ENCODE measurements around the gene PTRH2.

PTRH2 gene

DNA sequence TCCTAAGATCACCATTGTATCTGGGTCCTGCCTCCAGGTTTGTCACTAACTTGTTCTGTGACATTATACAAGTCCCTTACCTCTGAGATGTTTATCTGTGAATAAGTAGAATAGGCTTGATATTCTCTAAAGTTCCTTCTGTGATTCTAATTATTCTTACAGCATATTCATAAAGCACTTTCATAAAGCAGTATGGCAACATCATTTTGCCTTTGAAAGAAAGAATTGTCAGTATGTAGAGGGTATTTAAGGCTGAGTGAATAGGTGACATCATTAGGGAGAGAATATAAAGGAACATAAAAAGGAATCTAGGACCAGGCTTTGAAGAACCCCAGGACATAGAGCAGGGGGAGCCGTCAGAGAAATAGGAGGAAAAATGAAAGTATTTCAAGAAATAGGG, 15.8 kb upstream of the PTRH2 start:
- TF ChIP-seq SIN3A (IDR thresholded peaks at IDR 0.05; ENCODE audit: borderline replicate concordance, insufficient read depth, low read length) (no peak), FOXP2 (optimal IDR thresholded peaks at IDR 0.05; ENCODE audit: borderline replicate concordance, extremely low read depth, extremely low read length, insufficient read depth) (no peak), TAF1 (IDR thresholded peaks at IDR 0.05; ENCODE audit: borderline replicate concordance, insufficient read depth, low read length) (no peak)
- TF ChIP-seq, protein P1, sequence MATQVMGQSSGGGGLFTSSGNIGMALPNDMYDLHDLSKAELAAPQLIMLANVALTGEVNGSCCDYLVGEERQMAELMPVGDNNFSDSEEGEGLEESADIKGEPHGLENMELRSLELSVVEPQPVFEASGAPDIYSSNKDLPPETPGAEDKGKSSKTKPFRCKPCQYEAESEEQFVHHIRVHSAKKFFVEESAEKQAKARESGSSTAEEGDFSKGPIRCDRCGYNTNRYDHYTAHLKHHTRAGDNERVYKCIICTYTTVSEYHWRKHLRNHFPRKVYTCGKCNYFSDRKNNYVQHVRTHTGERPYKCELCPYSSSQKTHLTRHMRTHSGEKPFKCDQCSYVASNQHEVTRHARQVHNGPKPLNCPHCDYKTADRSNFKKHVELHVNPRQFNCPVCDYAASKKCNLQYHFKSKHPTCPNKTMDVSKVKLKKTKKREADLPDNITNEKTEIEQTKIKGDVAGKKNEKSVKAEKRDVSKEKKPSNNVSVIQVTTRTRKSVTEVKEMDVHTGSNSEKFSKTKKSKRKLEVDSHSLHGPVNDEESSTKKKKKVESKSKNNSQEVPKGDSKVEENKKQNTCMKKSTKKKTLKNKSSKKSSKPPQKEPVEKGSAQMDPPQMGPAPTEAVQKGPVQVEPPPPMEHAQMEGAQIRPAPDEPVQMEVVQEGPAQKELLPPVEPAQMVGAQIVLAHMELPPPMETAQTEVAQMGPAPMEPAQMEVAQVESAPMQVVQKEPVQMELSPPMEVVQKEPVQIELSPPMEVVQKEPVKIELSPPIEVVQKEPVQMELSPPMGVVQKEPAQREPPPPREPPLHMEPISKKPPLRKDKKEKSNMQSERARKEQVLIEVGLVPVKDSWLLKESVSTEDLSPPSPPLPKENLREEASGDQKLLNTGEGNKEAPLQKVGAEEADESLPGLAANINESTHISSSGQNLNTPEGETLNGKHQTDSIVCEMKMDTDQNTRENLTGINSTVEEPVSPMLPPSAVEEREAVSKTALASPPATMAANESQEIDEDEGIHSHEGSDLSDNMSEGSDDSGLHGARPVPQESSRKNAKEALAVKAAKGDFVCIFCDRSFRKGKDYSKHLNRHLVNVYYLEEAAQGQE (IDR thresholded peaks at IDR 0.05; ENCODE audit: insufficient read depth in 1 of 2, low read depth in 2 of 2, low read length in 2 of 2) = no peak

DNA sequence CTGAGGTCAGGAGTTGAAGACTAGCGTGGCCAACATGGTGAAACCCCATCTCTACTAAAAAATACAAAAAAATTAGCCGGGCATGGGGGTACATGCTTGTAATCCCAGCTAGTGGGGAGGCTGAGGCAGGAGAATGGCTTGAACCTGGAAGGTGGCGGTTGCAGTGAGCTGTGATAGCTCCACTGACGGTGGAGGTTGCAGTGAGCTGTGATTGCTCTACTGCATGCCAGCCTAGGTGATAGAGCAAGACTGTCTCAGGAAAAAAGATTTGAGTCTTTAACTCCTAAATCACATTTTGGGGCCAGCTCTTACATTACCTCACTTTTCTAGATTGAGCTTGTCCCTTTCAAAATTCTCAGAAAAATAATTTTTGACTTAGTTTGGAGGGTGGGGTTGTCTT, 15.4 kb upstream of the PTRH2 start:
- TF ChIP-seq POLR2AphosphoS5 (IDR thresholded peaks at IDR 0.05; ENCODE audit: low read depth, low read length) (no peak), FOXP2 (optimal IDR thresholded peaks at IDR 0.05; ENCODE audit: borderline replicate concordance, extremely low read depth, extremely low read length, insufficient read depth) (no peak), TAF1 (IDR thresholded peaks at IDR 0.05; ENCODE audit: borderline replicate concordance, insufficient read depth, low read length) (no peak), SIN3A (IDR thresholded peaks at IDR 0.05; ENCODE audit: borderline replicate concordance, insufficient read depth, low read length) (no peak)
- TF ChIP-seq, protein P1 (IDR thresholded peaks at IDR 0.05; ENCODE audit: insufficient read depth in 1 of 2, low read depth in 2 of 2, low read length in 2 of 2) = no peak

DNA sequence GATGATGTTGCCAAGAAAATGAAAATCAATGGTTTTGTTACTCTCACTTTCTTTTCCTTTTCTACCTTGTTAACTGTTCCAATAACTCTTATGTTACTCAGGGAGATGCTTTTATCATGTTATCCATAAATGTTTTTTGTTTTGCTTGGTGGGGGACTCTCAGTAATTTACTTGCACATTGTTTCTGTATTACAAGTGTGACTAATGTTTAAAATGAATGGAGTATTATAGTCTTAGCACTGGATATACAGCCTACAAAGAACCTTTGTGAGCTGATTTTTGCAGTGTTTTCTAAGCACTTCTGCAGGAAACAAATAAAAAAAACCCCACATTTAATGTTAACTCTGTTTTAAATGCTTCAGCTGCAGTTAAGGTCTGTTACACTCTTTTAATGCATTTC, 12.3 kb upstream of the PTRH2 start:
- TF ChIP-seq, protein P1 (IDR thresholded peaks at IDR 0.05; ENCODE audit: insufficient read depth in 1 of 2, low read depth in 2 of 2, low read length in 2 of 2) = no peak
- no peak for TF ChIP-seq TAF1 (IDR thresholded peaks at IDR 0.05; ENCODE audit: borderline replicate concordance, insufficient read depth, low read length)
- no peak for TF ChIP-seq FOXP2 (optimal IDR thresholded peaks at IDR 0.05; ENCODE audit: borderline replicate concordance, extremely low read depth, extremely low read length, insufficient read depth)
- TF ChIP-seq SIN3A (IDR thresholded peaks at IDR 0.05; ENCODE audit: borderline replicate concordance, insufficient read depth, low read length) = no peak
- TF ChIP-seq POLR2AphosphoS5 (IDR thresholded peaks at IDR 0.05; ENCODE audit: low read depth, low read length) = no peak

DNA sequence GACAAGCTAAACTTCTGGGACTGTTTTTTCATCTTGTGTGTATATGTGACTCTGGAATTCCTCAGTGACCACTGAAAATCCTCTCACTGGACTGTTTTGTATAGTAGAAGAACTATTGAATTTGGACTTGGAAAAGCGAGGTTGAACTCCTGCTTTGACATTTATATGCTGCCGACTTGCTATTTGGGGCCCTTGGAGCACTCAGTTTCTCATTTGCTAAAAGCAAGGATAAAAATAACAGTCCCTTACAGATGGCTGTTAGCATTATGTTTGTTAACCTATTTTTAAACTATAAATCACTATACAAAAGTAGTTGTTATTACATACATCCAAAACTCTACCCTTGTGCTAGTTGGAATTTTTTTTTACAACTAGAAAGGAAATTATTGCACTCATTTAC, 9.2 kb upstream of the PTRH2 start:
- TF ChIP-seq TAF1 (IDR thresholded peaks at IDR 0.05; ENCODE audit: borderline replicate concordance, insufficient read depth, low read length) (no peak), SIN3A (IDR thresholded peaks at IDR 0.05; ENCODE audit: borderline replicate concordance, insufficient read depth, low read length) (no peak), FOXP2 (optimal IDR thresholded peaks at IDR 0.05; ENCODE audit: borderline replicate concordance, extremely low read depth, extremely low read length, insufficient read depth) (no peak), POLR2AphosphoS5 (IDR thresholded peaks at IDR 0.05; ENCODE audit: low read depth, low read length) (no peak)
- TF ChIP-seq, protein P1 (IDR thresholded peaks at IDR 0.05; ENCODE audit: insufficient read depth in 1 of 2, low read depth in 2 of 2, low read length in 2 of 2) = no peak

DNA sequence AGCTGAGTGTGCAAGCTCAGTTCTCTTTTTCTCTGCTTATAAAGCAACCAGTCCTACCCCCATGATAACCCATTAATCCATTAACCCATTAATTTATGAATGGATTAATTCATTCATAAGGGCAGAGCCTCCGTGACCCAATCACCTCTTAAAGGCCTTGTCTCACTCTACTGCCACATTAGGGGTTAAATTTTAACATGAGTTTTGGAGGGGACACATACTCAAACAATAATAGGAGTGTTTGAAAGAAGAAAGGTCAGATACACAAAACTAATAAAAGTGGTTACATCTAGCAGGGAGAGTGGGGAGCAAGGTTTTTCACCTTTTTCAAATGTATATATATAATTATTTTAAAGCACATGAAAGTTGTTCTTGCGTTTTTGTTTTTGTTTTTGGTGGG, 7.0 kb upstream of the PTRH2 start:
- TF ChIP-seq SIN3A (IDR thresholded peaks at IDR 0.05; ENCODE audit: borderline replicate concordance, insufficient read depth, low read length) (no peak), FOXP2 (optimal IDR thresholded peaks at IDR 0.05; ENCODE audit: borderline replicate concordance, extremely low read depth, extremely low read length, insufficient read depth) (no peak), TAF1 (IDR thresholded peaks at IDR 0.05; ENCODE audit: borderline replicate concordance, insufficient read depth, low read length) (no peak), POLR2AphosphoS5 (IDR thresholded peaks at IDR 0.05; ENCODE audit: low read depth, low read length) (no peak)
- TF ChIP-seq, protein P1 (IDR thresholded peaks at IDR 0.05; ENCODE audit: insufficient read depth in 1 of 2, low read depth in 2 of 2, low read length in 2 of 2) = no peak

Data from PFSK-1 (cell line).